Thyroid gland (tissue), 4 donors: Measurements from ENCODE around the gene OR4K15. TPM values are rescaled to one million over a fixed set of nuclear protein-coding genes. Genes with fewer than 3 reads are reported as not detected.

Experiments
- DNase-seq, 2 donors: peaks; one replicate each; pipeline ENCODE4 v3.0.0-alpha.2; 2019
- H3K27ac ChIP-seq, 3 donors: fragments of 200-600 bp; sonication (generic); 1 replicate in 2 of 3; 2 replicates in 1 of 3; pipeline ENCODE4 v1.5.1; 2016 to 2019; ENCODE audit warnings: mild to moderate bottlenecking in 1 of 3, moderate library complexity in 1 of 3
- H3K27me3 ChIP-seq: fragments of 200-600 bp; sonication (generic); one replicate; pipeline ENCODE4 v1.5.1; 2019
- H3K36me3 ChIP-seq, 2 donors: fragments of 200-600 bp; sonication (generic); one replicate each; pipeline ENCODE4 v1.5.1; 2016 to 2019
- H3K4me1 ChIP-seq, 2 donors: fragments of 200-600 bp; sonication (generic); one replicate each; pipeline ENCODE4 v1.5.1; 2017 to 2019
- H3K4me3 ChIP-seq, 3 donors: fragments of 200-600 bp; sonication (generic); replicated peaks in 1 of 3; 1 replicate in 2 of 3; 2 replicates in 1 of 3; pipeline ENCODE4 v1.5.1; 2016; ENCODE audit warnings: mild to moderate bottlenecking in 1 of 3
- H3K9me3 ChIP-seq: fragments of 200-600 bp; sonication (generic); one replicate; pipeline ENCODE4 v1.5.1; 2017
- CTCF ChIP-seq, 6 experiments: fragments of 200-600 bp in 3 of 6; fragments of 450-650 bp in 3 of 6; sonication (generic) in 3 of 6; IDR thresholded peaks; one replicate each; pipeline ENCODE4 v1.5.1; 2016 to 2019; ENCODE audit warnings: antibody characterized with exemption in 6 of 6, mild to moderate bottlenecking in 2 of 6, inconsistent platforms in 1 of 6, moderate library complexity in 1 of 6
- POLR2A ChIP-seq, 2 donors: fragments of 450-650 bp; IDR thresholded peaks; one replicate each; pipeline ENCODE4 v1.6.1; 2017; ENCODE audit warnings: antibody characterized with exemption in 2 of 2, mild to moderate bottlenecking in 2 of 2, moderate library complexity in 1 of 2
- WGBS, 2 donors: methylation state at CpG; one replicate each; pipeline ENCODE4 v1.1.5; 2017; 5-methylcytosine and 5-hydroxymethylcytosine counted together
- intact Hi-C: fragments of 100-400 bp; cut with DNase I; formaldehyde crosslinking; loops from one replicate; pipeline ENCODE4 v1.15.1; 2023
- total RNA-seq, 4 donors: library from RNA; depleted of rRNA; stranded (reverse); fragments of >200 nt; gene quantifications; one replicate each; pipeline ENCODE4 v1.2.3, GENCODE V29; 2016

OR4K15 gene
- total RNA-seq, 4 donors from 2014 or later, result not detected

DNA sequence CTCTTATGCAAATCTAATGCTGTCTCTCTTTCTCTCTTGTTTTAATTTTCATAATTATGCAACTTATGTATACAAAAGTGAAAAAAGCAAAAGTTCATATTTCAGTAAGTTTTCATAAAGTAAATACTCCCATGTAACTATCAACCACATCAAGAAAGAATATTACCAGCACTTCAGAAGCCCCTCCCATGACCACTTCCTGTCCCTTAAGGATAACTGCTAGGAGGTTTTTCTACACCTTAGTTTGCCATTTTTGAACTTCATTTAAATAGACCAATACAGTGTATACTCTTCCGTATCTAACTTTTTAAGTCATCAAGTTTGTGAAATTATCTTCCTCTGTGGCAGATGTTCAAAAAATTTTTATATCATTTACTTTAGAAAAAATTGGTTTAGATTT, 547 bp upstream of the OR4K15 start:
- Histone ChIP-seq H3K4me3 (no peak overlapping the region), H3K9me3 (no peaks in the 10 kb centered on the region), H3K27ac (no peak overlapping the region), H3K27me3 (no peaks in the 10 kb centered on the region), H3K36me3 (no peaks in the 10 kb centered on the region), H3K4me1 (no peaks in the 10 kb centered on the region)
- intact Hi-C loops, result no loop called here
- TF ChIP-seq CTCF (IDR thresholded peaks at IDR 0.05) (no peak), POLR2A (IDR thresholded peaks at IDR 0.05) (no peak)
- DNase-seq, result no peak
- 68 to 70% methylated on average over 1 of the region's 1 CpG for WGBS, 2 donors

- 50 to 100% methylated on average over 1 to 2 of the region's 2 CpGs for WGBS, 2 donors
Measured at GRCh38 chr14:19993438-19993837, 18.0 kb downstream of the OR4K15 start.

DNA sequence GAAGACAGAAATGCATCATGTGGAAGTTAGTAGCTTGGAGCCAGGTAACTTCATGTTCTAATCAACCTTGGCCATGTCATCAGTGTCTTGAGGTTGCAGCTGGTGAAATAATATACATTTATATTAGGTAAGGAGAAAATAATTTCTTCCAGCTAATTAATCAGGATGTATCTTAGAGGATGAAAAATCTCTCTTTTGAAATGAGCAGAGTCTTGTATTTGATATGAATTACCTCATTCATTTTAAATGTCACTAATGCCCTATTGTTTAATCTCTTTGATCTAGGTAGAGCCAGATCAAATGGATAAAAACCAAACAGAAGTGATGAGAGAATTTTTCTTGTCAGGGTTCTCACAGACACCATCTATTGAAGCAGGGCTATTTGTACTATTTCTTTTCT, 26.5 kb downstream of the OR4K15 start, which contains the start of gene OR4Q2:
Gene OR4Q2, plus strand, starts transcription at position 301 of the 400 bp plus-strand sequence.
- no peak within 1 kb of the TSS for H3K27ac ChIP-seq
- H3K9me3 ChIP-seq, result no peaks in the 10 kb centered on the region
- H3K36me3 ChIP-seq, result no peaks in the 10 kb centered on the region
- TF ChIP-seq POLR2A (IDR thresholded peaks at IDR 0.05), result no peak
- no peak for TF ChIP-seq CTCF (IDR thresholded peaks at IDR 0.05)
- no peaks in the 10 kb centered on the region for H3K27me3 ChIP-seq
- H3K4me3 ChIP-seq, result no peak within 1 kb of the TSS
- no peak for DNase-seq
- intact Hi-C loops, result no loop called here
- no peaks in the 10 kb centered on the region for H3K4me1 ChIP-seq

More at GRCh38 chr14:19993438-19993837, 18.0 kb downstream of the OR4K15 start:
- TF ChIP-seq POLR2A (IDR thresholded peaks at IDR 0.05), result no peak
- no peak overlapping the region for H3K27ac ChIP-seq
- H3K9me3 ChIP-seq, result no peaks in the 10 kb centered on the region
- no peak for DNase-seq
- H3K4me1 ChIP-seq, result no peaks in the 10 kb centered on the region
- no peaks in the 10 kb centered on the region for H3K27me3 ChIP-seq
- H3K36me3 ChIP-seq, result no peaks in the 10 kb centered on the region
- no peak overlapping the region for H3K4me3 ChIP-seq
- intact Hi-C loops, result no loop called here

DNA sequence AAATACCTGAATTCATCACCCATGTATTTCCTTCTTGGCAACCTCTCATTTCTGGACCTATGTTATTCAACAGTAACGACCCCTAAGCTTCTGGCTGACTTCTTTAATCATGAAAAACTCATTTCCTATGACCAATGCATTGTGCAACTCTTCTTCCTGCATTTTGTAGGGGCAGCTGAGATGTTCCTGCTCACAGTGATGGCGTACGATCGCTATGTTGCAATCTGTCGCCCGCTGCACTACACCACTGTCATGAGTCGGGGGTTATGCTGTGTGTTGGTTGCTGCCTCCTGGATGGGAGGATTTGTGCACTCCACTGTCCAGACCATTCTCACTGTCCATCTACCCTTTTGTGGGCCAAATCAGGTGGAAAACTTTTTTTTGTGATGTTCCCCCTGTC, 26.9 kb downstream of the OR4K15 start:
- intact Hi-C loops, result no loop called here
- H3K4me1 ChIP-seq, result no peaks in the 10 kb centered on the region
- WGBS, 2 donors, result 68 to 75% methylated on average over 7 of the region's 7 CpGs
- H3K36me3 ChIP-seq, result no peaks in the 10 kb centered on the region
- TF ChIP-seq CTCF (IDR thresholded peaks at IDR 0.05) (no peak), POLR2A (IDR thresholded peaks at IDR 0.05) (no peak)
- H3K27ac ChIP-seq, result no peak overlapping the region
- DNase-seq, result no peak
- H3K9me3 ChIP-seq, result no peaks in the 10 kb centered on the region
- no peak overlapping the region for H3K4me3 ChIP-seq
- no peaks in the 10 kb centered on the region for H3K27me3 ChIP-seq

DNA sequence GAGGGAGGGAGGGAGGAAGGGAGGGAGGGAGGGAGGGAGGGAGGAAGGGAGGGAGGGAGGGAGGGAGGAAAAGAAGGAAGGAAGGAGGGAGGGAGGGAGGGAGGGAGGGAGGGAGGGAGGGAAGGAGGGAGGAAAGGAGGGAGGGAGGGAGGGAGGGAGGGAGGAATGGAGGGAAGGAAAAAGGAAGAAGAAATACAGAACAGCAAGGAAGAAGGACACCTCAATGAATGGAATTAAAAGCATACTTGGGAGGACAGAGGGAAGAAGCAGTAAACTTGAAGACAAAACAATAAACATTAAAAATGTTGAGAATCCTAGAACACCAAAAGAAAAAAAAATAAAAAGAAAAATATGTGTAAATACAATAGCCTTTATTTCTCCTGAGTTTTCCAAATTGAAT, 32.8 kb downstream of the OR4K15 start:
- no peak overlapping the region for H3K27ac ChIP-seq
- H3K4me3 ChIP-seq, result no peak overlapping the region
- TF ChIP-seq CTCF (IDR thresholded peaks at IDR 0.05) (no peak), POLR2A (IDR thresholded peaks at IDR 0.05) (no peak)
- no peaks in the 10 kb centered on the region for H3K4me1 ChIP-seq
- no peaks in the 10 kb centered on the region for H3K27me3 ChIP-seq
- H3K9me3 ChIP-seq, result no peaks in the 10 kb centered on the region
- intact Hi-C loops, result no loop called here
- no peak for DNase-seq
- H3K36me3 ChIP-seq, result no peaks in the 10 kb centered on the region
